GM23338 (cell line): ENCODE results near the gene ADGRL3.

ENCODE experiments used
- CREB1 ChIP-seq: fragments of 250-450 bp; sonication (Bioruptor Pico); IDR thresholded peaks from 2 replicates; pipeline ENCODE4 v1.5.0; 2020; ENCODE audit warnings: low read depth, mild to moderate bottlenecking, moderate library complexity
- CTCF ChIP-seq, 2 experiments: fragments of 200-600 bp in 1 of 2; sonication (generic) in 1 of 2; conservative IDR thresholded peaks; 2 replicates each; pipeline versions ENCODE4 v1.5.1 to v1.6.1; 2016 to 2017; ENCODE audit warnings: antibody characterized with exemption in 2 of 2, low read depth in 2 of 2, mild to moderate bottlenecking in 2 of 2, moderate library complexity in 1 of 2
- REST ChIP-seq: IDR thresholded peaks from one replicate; pipeline ENCODE4 v1.6.1; 2018; ENCODE audit warnings: antibody characterized with exemption; ENCODE audit not compliant: unreplicated experiment
- STAT1 ChIP-seq: IDR thresholded peaks from one replicate; pipeline ENCODE4 v1.6.1; 2016; ENCODE audit warnings: antibody characterized with exemption; ENCODE audit not compliant: unreplicated experiment
- ZNF114 ChIP-seq: fragments of 250-450 bp; sonication (Bioruptor Pico); IDR thresholded peaks from 2 replicates; pipeline ENCODE4 v1.5.0; 2020; ENCODE audit warnings: mild to moderate bottlenecking, moderate library complexity

- TF ChIP-seq CTCF (conservative IDR thresholded peaks at IDR 0.05; ENCODE audit: low read depth in 2 of 2) (no peak), CREB1 (CRISPR knock-in tag) (no peak), ZNF114 (CRISPR knock-in tag) (no peak), REST (no peak), STAT1 (no peak)
Observed at GRCh38 chr4:61896634-61897033, 696.5 kb downstream of the ADGRL3 start.
